ENCODE data around the gene RBMS1. TPM values are rescaled to one million over a fixed set of nuclear protein-coding genes. Genes with fewer than 3 reads are reported as not detected.

The RBMS1 gene
- total RNA-seq, 2 experiments from 2014 or later, result 35.8 to 38.6 TPM

DNA sequence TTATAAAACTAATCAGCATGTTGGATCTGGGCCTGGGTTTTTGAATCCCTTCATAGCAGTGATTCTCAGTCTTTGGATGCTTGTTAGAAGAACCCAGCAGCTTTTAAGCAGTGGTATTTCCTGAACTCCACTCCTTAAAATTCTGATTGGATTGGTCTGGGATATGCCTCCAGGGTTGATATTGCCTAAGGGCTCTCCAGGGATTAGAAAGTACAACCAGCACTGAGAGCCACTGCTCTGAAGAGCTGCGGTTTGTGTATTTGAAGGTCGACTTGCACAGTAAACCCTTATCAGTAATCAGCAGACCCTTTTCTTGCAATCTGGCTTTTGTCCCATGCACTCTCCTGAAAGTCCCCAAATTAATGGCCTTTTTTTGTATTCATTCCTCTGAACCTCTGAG, 17.0 kb upstream of the RBMS1 start:
- no peak for ATAC-seq
- no peak overlapping the region for H3K4me3 Mint-ChIP-seq
- DNase-seq, result no peak
- H3K4me1 Mint-ChIP-seq (ENCODE audit: low read depth), result peaks cover 31% of the 10 kb centered on the region
- ChIA-PET POLR2A (no interaction called here), CTCF (no interaction called here)
- H3K9me3 Mint-ChIP-seq, result no peaks in the 10 kb centered on the region
- no peaks in the 10 kb centered on the region for H3K36me3 Mint-ChIP-seq (ENCODE audit: low read depth)
- TF ChIP-seq, protein P1, sequence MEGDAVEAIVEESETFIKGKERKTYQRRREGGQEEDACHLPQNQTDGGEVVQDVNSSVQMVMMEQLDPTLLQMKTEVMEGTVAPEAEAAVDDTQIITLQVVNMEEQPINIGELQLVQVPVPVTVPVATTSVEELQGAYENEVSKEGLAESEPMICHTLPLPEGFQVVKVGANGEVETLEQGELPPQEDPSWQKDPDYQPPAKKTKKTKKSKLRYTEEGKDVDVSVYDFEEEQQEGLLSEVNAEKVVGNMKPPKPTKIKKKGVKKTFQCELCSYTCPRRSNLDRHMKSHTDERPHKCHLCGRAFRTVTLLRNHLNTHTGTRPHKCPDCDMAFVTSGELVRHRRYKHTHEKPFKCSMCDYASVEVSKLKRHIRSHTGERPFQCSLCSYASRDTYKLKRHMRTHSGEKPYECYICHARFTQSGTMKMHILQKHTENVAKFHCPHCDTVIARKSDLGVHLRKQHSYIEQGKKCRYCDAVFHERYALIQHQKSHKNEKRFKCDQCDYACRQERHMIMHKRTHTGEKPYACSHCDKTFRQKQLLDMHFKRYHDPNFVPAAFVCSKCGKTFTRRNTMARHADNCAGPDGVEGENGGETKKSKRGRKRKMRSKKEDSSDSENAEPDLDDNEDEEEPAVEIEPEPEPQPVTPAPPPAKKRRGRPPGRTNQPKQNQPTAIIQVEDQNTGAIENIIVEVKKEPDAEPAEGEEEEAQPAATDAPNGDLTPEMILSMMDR (IDR thresholded peaks at IDR 0.05), result no peak
- no peak overlapping the region for H3K27ac Mint-ChIP-seq
- no peaks in the 10 kb centered on the region for H3K27me3 Mint-ChIP-seq
- intact Hi-C loops (cut with micrococcal nuclease), result no loop called here

DNA sequence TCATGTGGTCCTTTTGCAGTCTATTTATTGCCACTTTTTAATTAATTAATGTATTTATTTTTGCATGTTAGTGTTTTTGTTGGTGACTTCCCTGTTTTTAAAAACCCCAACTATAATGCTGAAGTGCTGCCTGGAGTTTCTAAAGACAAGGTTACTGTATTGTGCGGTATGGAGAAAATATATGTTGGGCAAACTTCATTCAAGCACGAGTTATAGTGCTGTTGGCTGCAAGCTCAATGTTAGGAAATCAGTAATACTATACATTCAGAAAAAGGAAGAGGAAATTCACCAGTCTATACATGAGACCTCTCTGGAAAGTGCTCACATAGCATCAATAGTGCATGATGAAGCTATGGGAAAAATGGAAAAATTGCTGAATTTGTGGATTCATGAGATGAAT, 15.4 kb upstream of the RBMS1 start:
- Mint-ChIP-seq H3K9me3 (no peaks in the 10 kb centered on the region), H3K36me3 (ENCODE audit: low read depth) (no peaks in the 10 kb centered on the region), H3K4me3 (no peak overlapping the region), H3K27me3 (no peaks in the 10 kb centered on the region), H3K27ac (no peak overlapping the region), H3K4me1 (ENCODE audit: low read depth) (peaks cover 23% of the 10 kb centered on the region)
- intact Hi-C loops (cut with micrococcal nuclease), result no loop called here
- TF ChIP-seq, protein P1 (IDR thresholded peaks at IDR 0.05), result no peak
- ChIA-PET POLR2A (interaction anchor here (1.3 kb wide), 1 partner anchor 9 kb away, joined by 3 read pairs; no protein-coding TSS in a partner anchor), CTCF (no interaction called here)
- ATAC-seq, result no peak
- no peak for DNase-seq

DNA sequence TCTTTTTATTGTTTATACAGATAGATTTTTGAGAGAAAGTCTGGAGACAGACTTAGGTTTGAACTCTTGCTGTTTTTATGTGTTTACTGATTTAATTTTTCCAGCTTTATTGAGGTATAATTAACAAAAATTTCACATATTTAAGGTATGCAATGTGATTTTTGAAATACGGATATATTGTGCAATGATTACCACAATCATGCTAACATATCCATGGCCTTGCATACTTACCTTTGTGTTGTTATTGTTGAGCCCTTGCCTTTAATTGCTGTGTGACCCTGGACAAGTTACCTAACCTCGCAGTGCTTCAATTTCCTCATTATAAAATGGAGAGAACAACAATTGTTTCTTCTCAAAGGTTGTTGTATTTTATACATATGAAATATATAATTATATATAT, 13.9 kb upstream of the RBMS1 start:
- intact Hi-C loops (cut with micrococcal nuclease), result no loop called here

DNA sequence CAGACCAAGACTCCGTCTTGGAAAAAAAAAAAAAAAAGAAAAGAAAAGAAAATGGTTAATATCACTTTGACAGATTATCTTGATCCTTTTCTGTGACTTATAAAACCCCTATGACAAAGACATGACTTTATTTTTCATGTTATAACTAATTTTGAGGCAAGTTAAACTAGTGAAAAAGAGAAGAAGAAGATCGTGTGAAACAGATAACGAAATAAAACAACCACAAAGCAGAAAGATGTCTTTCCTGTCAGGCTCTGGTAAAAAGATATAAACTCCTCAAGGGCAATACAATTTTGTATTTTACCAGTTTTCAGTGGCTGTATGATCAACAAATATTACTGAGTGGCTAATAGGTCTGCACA, 13.4 kb upstream of the RBMS1 start:
- peak overlapping the region; percentile 23 for H3K27ac Mint-ChIP-seq
- intact Hi-C loops (cut with micrococcal nuclease), result no loop called here
- ATAC-seq (peak; percentile 80), DNase-seq (no peak)
- H3K36me3 Mint-ChIP-seq (ENCODE audit: low read depth), result no peaks in the 10 kb centered on the region
- TF ChIP-seq, protein P1 (IDR thresholded peaks at IDR 0.05), result no peak
- H3K27me3 Mint-ChIP-seq, result no peaks in the 10 kb centered on the region
- ChIA-PET CTCF (no interaction called here), POLR2A (no interaction called here)
- H3K4me3 Mint-ChIP-seq, result no peak overlapping the region
- peaks cover 18% of the 10 kb centered on the region for H3K4me1 Mint-ChIP-seq (ENCODE audit: low read depth)
- no peaks in the 10 kb centered on the region for H3K9me3 Mint-ChIP-seq

More for the DNA sequence above, 13.9 kb upstream of the RBMS1 start:
- H3K27ac Mint-ChIP-seq, result no peak overlapping the region
- H3K9me3 Mint-ChIP-seq, result no peaks in the 10 kb centered on the region
- peaks cover 22% of the 10 kb centered on the region for H3K4me1 Mint-ChIP-seq (ENCODE audit: low read depth)
- ChIA-PET POLR2A (no interaction called here), CTCF (no interaction called here)
- ATAC-seq (no peak), DNase-seq (no peak)
- TF ChIP-seq, protein P1 (IDR thresholded peaks at IDR 0.05), result no peak
- no peaks in the 10 kb centered on the region for H3K27me3 Mint-ChIP-seq
- no peak overlapping the region for H3K4me3 Mint-ChIP-seq
- H3K36me3 Mint-ChIP-seq (ENCODE audit: low read depth), result no peaks in the 10 kb centered on the region

DNA sequence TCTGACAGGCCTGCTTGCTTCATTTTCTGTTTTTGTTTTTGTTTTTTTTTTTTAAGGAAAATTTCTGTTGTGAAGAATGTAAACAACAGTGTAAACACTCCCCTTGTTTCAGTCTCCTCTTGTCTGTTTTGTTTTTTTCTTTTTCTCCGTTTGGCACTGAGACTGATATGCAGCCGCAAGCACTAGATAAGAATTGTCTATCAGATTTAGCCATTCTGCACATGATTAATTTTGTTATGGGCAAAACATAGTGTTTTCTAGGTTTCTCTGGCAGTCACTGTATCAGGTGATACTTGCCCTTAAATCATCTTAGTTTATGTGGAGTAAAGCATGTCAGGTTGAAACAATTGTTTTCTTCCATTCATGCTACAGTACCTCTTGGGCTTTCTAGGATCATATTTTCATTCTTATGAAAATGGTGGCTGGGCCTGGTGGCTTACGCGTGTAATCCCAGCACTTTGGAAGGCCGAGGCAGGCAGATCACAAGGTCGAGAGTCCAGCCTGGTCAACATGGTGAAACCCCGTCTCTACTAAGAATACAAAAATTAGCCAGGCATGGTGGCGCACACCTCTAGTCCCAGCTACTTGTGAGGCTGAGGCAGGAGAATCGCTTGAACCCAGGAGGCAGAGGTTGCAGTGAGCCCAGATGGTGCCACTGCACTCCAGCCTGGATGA, 12.9 kb upstream of the RBMS1 start:
- POLR2A ChIA-PET, result no interaction called here
- Mint-ChIP-seq H3K9me3 (no peaks in the 10 kb centered on the region), H3K4me1 (ENCODE audit: low read depth) (peaks cover 18% of the 10 kb centered on the region), H3K27me3 (no peaks in the 10 kb centered on the region), H3K4me3 (no peak overlapping the region), H3K27ac (peak overlapping the region; percentile 31), H3K36me3 (ENCODE audit: low read depth) (no peaks in the 10 kb centered on the region)
- no peak for ATAC-seq
- TF ChIP-seq, protein P1 (IDR thresholded peaks at IDR 0.05), result no peak
- intact Hi-C loops (cut with micrococcal nuclease), result no loop called here
- CTCF ChIA-PET, result no interaction called here
- no peak for DNase-seq

Data from activated CD8-positive, alpha-beta T cell treated with anti-CD3 and anti-CD28 coated beads for 36 hours (primary cell).